Brain microvascular endothelial cell (primary cell): ENCODE data around the gene CYCS.

Experiments used
- DNase-seq: peaks from one replicate; pipeline ENCODE4 v3.0.0-alpha.2; 2020
- H3K27ac ChIP-seq: fragments of 250-450 bp; sonication (Bioruptor Pico); 2 replicates; pipeline ENCODE4 v1.5.1; 2020; ENCODE audit warnings: mild to moderate bottlenecking, moderate library complexity
- H3K27me3 ChIP-seq: fragments of 250-450 bp; sonication (Bioruptor Pico); replicated peaks from 2 replicates; pipeline ENCODE4 v1.5.1; 2020; ENCODE audit warnings: mild to moderate bottlenecking
- H3K36me3 ChIP-seq: fragments of 250-450 bp; sonication (Bioruptor Pico); replicated peaks from 2 replicates; pipeline ENCODE4 v1.5.1; 2020; ENCODE audit warnings: mild to moderate bottlenecking
- H3K4me3 ChIP-seq: 2 replicates; pipeline ENCODE4 v1.5.1; 2011; ENCODE audit warnings: low read depth, mild to moderate bottlenecking, control low read depth, low read length, moderate library complexity
- in situ Hi-C: cut with HindIII; loops from 2 replicates; pipeline ENCODE4 v1.10.0; 2017; ENCODE audit warnings: low sequenced_read_pairs, low pct_ligation_motif_present
- TF ChIP-seq, protein P1 (sequence below): IDR thresholded peaks from 2 replicates; pipeline ENCODE4 v1.5.1; 2011; ENCODE audit warnings: low read depth, mild to moderate bottlenecking, moderate library complexity, low read length, control low read depth, inconsistent platforms; ENCODE audit errors: missing control alignments

The CYCS gene

DNA sequence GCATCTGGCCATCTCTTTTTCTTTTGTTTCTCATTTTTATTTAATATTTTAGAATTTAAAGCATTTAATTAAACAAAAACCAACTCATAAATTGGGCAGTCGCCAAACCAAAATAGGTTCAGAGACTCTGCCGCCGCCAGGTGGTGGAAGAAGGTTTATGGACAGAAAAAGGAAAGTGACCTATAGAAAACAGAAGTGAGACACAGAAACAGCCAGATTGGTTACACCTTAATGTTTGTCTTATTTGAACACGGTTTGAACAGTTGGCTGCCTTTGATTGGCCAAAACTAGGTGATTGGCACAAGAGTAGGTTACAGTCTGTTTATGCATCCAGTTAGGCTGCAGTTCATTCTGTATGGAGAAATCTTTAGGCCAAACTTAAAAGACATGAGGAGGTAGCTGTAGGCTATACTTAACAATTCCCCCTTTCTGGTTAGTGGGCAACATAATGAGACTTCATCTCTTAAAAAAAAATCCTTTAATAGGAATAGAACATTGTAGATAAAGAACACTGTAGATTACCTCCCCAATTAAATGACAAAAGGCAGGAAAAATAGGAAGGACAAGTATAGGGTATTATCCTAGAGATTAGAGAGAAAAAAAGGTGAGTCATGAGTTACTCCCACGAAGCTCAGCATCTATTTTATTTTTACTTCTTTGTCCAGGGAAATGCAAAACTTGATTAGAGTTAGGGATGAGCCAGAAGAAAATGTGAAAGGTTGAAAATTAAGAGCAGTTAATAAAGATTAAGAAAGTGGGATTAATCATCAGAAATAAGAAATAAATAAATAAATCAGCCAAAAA, 23.9 kb upstream of the CYCS start:
- in situ Hi-C loops, result no loop called here
- H3K36me3 ChIP-seq, result no peaks in the 10 kb centered on the region

DNA sequence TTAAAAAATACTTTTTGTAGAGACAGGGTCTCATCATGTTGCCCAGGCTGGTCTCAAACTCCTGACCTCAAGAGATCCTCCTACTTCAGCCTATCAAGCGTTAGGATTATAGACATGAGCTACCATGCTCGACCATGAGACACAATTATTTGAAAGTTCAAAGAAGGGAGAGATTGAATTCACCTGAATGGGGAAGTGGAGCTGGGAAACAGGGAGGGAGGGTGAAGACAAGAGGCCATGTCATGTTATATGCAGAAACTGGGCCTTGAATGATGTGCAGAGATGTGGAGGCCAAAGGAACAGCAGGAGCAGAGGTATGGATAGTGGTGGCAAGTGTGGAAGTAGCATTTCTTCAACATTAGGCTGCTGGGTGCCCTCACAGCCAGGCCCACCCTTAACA, 18.7 kb upstream of the CYCS start:
- in situ Hi-C loops, result no loop called here
- Histone ChIP-seq H3K4me3 (no peak overlapping the region), H3K36me3 (no peaks in the 10 kb centered on the region), H3K27me3 (no peaks in the 10 kb centered on the region), H3K27ac (no peak overlapping the region)
- no peak for DNase-seq
- TF ChIP-seq, protein P1, sequence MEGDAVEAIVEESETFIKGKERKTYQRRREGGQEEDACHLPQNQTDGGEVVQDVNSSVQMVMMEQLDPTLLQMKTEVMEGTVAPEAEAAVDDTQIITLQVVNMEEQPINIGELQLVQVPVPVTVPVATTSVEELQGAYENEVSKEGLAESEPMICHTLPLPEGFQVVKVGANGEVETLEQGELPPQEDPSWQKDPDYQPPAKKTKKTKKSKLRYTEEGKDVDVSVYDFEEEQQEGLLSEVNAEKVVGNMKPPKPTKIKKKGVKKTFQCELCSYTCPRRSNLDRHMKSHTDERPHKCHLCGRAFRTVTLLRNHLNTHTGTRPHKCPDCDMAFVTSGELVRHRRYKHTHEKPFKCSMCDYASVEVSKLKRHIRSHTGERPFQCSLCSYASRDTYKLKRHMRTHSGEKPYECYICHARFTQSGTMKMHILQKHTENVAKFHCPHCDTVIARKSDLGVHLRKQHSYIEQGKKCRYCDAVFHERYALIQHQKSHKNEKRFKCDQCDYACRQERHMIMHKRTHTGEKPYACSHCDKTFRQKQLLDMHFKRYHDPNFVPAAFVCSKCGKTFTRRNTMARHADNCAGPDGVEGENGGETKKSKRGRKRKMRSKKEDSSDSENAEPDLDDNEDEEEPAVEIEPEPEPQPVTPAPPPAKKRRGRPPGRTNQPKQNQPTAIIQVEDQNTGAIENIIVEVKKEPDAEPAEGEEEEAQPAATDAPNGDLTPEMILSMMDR, result no peak

More for the DNA sequence above, 23.9 kb upstream of the CYCS start:
- TF ChIP-seq, protein P1, result no peak
- Histone ChIP-seq H3K27me3 (no peaks in the 10 kb centered on the region), H3K27ac (no peak overlapping the region), H3K4me3 (no peak overlapping the region)
- no peak for DNase-seq

DNA sequence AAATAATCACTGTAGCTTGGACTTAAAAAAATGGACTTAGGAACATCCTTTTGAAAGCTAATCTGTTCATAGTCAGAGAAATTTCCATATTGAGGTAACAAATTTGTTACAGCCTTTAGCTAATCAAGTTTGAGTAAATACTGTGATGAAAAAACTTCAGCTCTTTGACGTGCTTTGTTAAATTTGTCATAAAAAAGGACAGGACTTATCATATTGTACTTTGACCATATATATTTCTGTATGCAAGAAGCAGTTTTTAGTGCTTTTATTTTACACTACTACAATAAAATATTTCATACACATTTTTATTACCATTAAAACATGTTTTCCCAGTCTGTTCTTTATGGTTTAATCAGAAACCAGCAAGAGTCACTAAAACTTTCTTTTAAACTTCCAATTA, 14.5 kb upstream of the CYCS start:
- in situ Hi-C loops, result no loop called here
- TF ChIP-seq, protein P1, result no peak
- H3K36me3 ChIP-seq, result no peaks in the 10 kb centered on the region

DNA sequence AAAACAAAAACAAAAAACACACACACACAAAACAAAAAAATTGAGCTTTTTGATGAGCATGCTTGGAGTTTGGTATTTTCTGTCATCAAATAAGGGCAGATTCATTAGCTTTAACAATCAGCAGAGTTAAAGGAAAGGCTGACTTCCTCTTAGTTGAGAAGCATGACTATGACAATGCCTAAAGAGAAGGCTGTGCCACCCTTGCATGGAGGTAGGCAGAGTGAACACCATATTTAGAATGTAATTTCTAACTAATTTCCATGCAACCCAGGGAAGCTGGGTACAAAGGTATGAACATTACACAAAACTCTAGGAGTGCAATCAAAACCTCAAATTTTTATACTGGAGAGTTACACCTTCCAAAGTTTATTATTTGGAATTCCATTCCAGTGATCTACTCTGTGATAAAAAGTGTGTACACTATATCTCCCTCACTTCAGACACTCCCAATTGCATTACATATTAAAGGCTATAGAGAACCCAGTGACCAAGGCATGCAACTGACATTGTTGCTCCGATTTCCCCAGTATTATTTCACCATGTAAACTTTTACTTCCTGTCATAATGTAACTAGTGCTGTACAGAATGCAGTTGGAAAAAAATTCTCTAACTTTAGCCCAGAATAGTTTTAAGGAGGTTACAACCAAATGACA, 9.4 kb upstream of the CYCS start:
- H3K27me3 ChIP-seq, result no peaks in the 10 kb centered on the region
- in situ Hi-C loops, result no loop called here
- DNase-seq, result no peak
- no peak overlapping the region for H3K4me3 ChIP-seq
- TF ChIP-seq, protein P1, result no peak
- no peak overlapping the region for H3K27ac ChIP-seq
- H3K36me3 ChIP-seq, result no peaks in the 10 kb centered on the region

More for the DNA sequence above, 14.5 kb upstream of the CYCS start:
- no peaks in the 10 kb centered on the region for H3K27me3 ChIP-seq
- no peak for DNase-seq
- no peak overlapping the region for H3K4me3 ChIP-seq
- no peak overlapping the region for H3K27ac ChIP-seq

DNA sequence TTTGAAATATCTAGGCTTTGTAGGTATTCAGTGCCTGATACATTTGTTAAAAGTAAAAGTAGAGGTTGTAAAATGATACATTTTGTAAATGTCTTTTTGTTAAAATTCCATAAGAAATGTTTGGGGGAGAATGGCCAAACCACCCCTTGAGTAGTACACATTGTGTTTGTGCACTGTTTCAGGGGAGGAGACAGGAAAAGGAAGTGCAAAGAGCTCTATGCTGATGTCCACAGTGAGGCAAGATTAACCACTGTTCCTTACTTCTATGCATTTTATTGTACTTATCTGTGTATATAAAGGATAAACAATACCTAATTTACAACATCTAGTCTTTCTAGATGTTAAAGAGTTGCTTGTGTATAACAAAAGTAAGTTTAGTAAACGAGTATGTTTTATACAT, 7.4 kb upstream of the CYCS start:
- Histone ChIP-seq H3K27ac (no peak overlapping the region), H3K27me3 (no peaks in the 10 kb centered on the region), H3K4me3 (no peak overlapping the region), H3K36me3 (no peaks in the 10 kb centered on the region)
- DNase-seq, result no peak
- TF ChIP-seq, protein P1, result no peak
- in situ Hi-C loops, result no loop called here
